GM10266 (cell line): ENCODE results near the gene SORCS1.

Experiments
- DNase-seq: peaks from one replicate; pipeline ENCODE4 v3.0.0; 2012; ENCODE audit errors: extremely low spot score
- TF ChIP-seq, protein P1 (sequence below): IDR thresholded peaks from 2 replicates; pipeline ENCODE4 v1.5.1; 2012; ENCODE audit warnings: mild to moderate bottlenecking, low read depth; ENCODE audit not compliant: control insufficient read depth, insufficient read depth; ENCODE audit errors: missing control alignments

SORCS1 gene

GRCh38 chr10:107163881-107164861, at the start of gene SORCS1:
TSS of gene SORCS1 (minus strand) at chr10:107164706.
- peak; percentile 29 for DNase-seq
- TF ChIP-seq, protein P1, sequence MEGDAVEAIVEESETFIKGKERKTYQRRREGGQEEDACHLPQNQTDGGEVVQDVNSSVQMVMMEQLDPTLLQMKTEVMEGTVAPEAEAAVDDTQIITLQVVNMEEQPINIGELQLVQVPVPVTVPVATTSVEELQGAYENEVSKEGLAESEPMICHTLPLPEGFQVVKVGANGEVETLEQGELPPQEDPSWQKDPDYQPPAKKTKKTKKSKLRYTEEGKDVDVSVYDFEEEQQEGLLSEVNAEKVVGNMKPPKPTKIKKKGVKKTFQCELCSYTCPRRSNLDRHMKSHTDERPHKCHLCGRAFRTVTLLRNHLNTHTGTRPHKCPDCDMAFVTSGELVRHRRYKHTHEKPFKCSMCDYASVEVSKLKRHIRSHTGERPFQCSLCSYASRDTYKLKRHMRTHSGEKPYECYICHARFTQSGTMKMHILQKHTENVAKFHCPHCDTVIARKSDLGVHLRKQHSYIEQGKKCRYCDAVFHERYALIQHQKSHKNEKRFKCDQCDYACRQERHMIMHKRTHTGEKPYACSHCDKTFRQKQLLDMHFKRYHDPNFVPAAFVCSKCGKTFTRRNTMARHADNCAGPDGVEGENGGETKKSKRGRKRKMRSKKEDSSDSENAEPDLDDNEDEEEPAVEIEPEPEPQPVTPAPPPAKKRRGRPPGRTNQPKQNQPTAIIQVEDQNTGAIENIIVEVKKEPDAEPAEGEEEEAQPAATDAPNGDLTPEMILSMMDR: no peak

DNA sequence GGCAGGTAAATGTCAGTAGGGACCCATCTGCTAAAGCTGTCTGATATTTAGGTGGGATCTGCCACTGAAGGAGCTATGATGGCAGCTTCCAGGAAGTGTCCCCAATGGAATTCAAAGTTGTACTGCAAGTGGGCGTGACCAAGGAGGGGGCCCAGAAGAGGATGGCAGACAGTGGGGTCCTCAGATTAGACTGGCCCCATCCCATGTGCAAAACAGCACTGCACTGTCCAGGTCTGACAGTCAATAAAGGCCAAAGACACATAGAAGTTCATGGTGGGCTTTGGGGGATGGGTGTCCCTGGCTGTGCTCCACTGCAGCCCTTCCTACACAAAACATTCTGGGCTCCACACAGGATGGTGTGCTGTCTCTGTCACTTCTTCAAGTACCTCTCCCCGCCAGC, 49.8 kb upstream of the SORCS1 start:
- no peak for DNase-seq
- TF ChIP-seq, protein P1: no peak

DNA sequence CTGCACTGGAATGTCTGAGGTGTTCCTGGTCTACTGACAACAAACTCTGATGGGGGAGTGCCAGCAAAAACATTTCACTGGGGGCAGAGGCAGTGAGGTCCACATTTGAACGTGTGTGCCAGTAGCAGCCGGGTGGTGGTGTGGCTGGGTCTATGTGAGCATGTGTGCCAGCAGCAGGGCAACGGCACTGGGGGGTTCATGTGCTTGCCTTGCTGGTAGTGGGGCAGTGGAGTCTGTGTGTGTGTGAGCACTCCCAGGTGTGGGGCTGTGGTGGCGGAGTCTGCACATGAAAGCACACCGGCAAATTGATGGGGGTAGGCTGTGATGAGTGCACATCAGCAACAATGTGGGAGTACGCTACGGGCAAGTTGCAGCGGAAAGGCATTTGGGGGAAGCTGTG, 49.4 kb upstream of the SORCS1 start:
- TF ChIP-seq, protein P1: no peak
- no peak for DNase-seq

- TF ChIP-seq, protein P1: no peak
- DNase-seq: no peak
Observed at GRCh38 chr10:107206833-107207232, 42.3 kb upstream of the SORCS1 start.

DNA sequence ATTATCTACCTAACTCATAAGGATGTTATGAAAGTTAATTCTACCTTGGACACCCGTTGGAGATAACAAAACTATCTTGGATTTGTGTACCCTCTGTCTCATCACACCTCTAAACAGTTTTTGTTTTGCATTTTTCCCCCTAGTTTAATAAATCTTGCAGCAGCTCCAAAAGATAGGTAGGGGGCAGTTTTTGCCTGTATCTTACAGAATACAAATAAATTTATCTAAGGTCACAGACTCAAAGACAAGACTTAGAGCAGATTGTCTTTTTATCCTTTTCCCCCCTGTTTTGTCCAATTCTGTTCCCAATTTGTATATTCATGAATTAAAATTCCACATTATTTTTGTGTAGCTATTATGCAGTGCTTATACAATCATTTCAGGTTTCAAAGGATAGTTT, 5.0 kb upstream of the SORCS1 start:
- TF ChIP-seq, protein P1: no peak
- DNase-seq: no peak

- no peak for DNase-seq
- TF ChIP-seq, protein P1: no peak
Observed at GRCh38 chr10:107168738-107169137, 4.2 kb upstream of the SORCS1 start.

DNA sequence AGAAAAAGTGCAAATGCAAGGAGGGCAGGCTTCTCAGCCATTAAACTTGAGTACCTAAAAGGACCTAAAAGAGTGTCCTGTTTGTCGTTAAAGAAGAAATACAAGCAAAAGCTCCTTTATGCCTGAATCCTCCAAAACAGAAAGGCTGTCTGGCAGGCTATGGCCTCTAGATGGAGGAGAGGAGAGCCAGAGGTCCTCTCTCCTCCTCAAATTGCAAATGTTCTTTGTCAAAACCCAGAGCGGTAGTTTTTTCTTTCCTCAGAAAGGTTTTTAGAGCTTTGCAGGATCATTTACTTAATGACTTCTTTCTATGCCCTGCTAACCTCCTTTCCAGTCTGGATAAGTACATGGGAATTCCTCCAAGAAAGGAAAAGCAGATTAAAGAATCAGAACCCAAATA, 1.9 kb upstream of the SORCS1 start:
- no peak for DNase-seq
- TF ChIP-seq, protein P1: no peak
